ENCODE measurements around the gene LYPD4. TPM values are rescaled to one million over a fixed set of nuclear protein-coding genes. Genes with fewer than 3 reads are reported as not detected.

LYPD4 gene
- total RNA-seq, 1 experiment from 2014 or later, result not detected

- H3K27ac ChIP-seq (ENCODE audit: low read length), result no peak overlapping the region
- POLR2A ChIA-PET (ENCODE audit: unreplicated experiment), result no interaction called here
- H3K36me3 ChIP-seq (ENCODE audit: low read depth, low read length), result peaks cover 6% of the 10 kb centered on the region
- H3K4me2 ChIP-seq (ENCODE audit: low read length), result no peak overlapping the region
- TF ChIP-seq EZH2 (IDR thresholded peaks at IDR 0.05; ENCODE audit: low read length, unreplicated experiment) (no peak), EZH2phosphoT487 (IDR thresholded peaks at IDR 0.05; ENCODE audit: borderline replicate concordance, low read length) (no peak)
- TF ChIP-seq, protein P1, sequence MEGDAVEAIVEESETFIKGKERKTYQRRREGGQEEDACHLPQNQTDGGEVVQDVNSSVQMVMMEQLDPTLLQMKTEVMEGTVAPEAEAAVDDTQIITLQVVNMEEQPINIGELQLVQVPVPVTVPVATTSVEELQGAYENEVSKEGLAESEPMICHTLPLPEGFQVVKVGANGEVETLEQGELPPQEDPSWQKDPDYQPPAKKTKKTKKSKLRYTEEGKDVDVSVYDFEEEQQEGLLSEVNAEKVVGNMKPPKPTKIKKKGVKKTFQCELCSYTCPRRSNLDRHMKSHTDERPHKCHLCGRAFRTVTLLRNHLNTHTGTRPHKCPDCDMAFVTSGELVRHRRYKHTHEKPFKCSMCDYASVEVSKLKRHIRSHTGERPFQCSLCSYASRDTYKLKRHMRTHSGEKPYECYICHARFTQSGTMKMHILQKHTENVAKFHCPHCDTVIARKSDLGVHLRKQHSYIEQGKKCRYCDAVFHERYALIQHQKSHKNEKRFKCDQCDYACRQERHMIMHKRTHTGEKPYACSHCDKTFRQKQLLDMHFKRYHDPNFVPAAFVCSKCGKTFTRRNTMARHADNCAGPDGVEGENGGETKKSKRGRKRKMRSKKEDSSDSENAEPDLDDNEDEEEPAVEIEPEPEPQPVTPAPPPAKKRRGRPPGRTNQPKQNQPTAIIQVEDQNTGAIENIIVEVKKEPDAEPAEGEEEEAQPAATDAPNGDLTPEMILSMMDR (conservative IDR thresholded peaks at IDR 0.05; ENCODE audit: low read depth, low read length), result no peak
- no peaks in the 10 kb centered on the region for H3K27me3 ChIP-seq (ENCODE audit: low read length)
- ATAC-seq (no peak), DNase-seq (no peak)
- peaks cover 10% of the 10 kb centered on the region; the same call in 1 of the 2 replicates for H3K79me2 ChIP-seq (ENCODE audit: low read length)
- no peaks in the 10 kb centered on the region for H4K20me1 ChIP-seq (ENCODE audit: low read length)
- CTCF ChIA-PET, result no interaction called here
- H3K9ac ChIP-seq (ENCODE audit: low read length), result no peak overlapping the region
- intact Hi-C loops (cut with micrococcal nuclease), result no loop called here
- BruUV-seq (replicated peaks), result no TSS peak
- H3F3A ChIP-seq (ENCODE audit: low read length, unreplicated experiment), result no peaks in the 10 kb centered on the region
- no peak overlapping the region for H2AFZ ChIP-seq (ENCODE audit: low read length)
- peaks cover 10% of the 10 kb centered on the region for H3K4me1 ChIP-seq (ENCODE audit: insufficient read depth, low read length)
- no peaks in the 10 kb centered on the region for H3K9me3 ChIP-seq (ENCODE audit: low read length)
- H3K4me3 ChIP-seq (ENCODE audit: low read length), result no peak overlapping the region
- H3K9me2 ChIP-seq (replicated peaks; ENCODE audit: low read length), result no peaks in the 10 kb centered on the region
These were observed 47.9 kb upstream of the LYPD4 start for GRCh38 chr19:41892173-41892902.

DNA sequence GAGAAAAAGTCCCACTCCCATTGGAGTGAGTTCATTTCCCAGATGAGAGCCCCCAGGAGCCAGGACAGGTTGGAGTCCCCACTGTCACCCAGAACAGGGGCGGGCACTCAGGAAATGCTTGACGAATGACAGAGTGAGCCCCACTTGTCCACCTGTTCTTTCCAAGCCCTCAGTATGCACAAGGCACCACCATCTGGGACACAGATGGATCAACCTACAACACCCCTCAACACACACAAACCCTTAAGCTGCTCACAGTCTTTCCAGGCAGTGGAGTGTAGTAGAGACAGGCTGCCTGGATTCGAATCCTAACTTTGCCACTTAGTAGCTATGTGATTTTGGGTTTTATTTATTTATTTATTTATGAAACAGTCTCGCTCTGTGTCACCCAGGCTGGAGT lies 46.5 kb upstream of the LYPD4 start:
- BruUV-seq (replicated peaks), result no TSS peak
- H3K36me3 ChIP-seq (ENCODE audit: low read depth, low read length), result peaks cover 6% of the 10 kb centered on the region
- no peak overlapping the region for H3K27ac ChIP-seq (ENCODE audit: low read length)
- ATAC-seq (no peak), DNase-seq (no peak)
- H3K27me3 ChIP-seq (ENCODE audit: low read length), result no peaks in the 10 kb centered on the region
- H3K9ac ChIP-seq (ENCODE audit: low read length), result no peak overlapping the region
- TF ChIP-seq, protein P1 (conservative IDR thresholded peaks at IDR 0.05; ENCODE audit: low read depth, low read length), result no peak
- TF ChIP-seq EZH2 (IDR thresholded peaks at IDR 0.05; ENCODE audit: low read length, unreplicated experiment) (no peak), EZH2phosphoT487 (IDR thresholded peaks at IDR 0.05; ENCODE audit: borderline replicate concordance, low read length) (no peak)
- no peaks in the 10 kb centered on the region for H3F3A ChIP-seq (ENCODE audit: low read length, unreplicated experiment)
- no peaks in the 10 kb centered on the region for H4K20me1 ChIP-seq (ENCODE audit: low read length)
- no peak overlapping the region for H3K4me3 ChIP-seq (ENCODE audit: low read length)
- H3K9me2 ChIP-seq (replicated peaks; ENCODE audit: low read length), result no peaks in the 10 kb centered on the region
- intact Hi-C loops (cut with micrococcal nuclease), result no loop called here
- no peak overlapping the region for H3K4me2 ChIP-seq (ENCODE audit: low read length)
- H3K79me2 ChIP-seq (ENCODE audit: low read length), result peaks cover 23% of the 10 kb centered on the region
- H3K4me1 ChIP-seq (ENCODE audit: insufficient read depth, low read length), result peaks cover 24% of the 10 kb centered on the region
- H2AFZ ChIP-seq (ENCODE audit: low read length), result no peak overlapping the region
- H3K9me3 ChIP-seq (ENCODE audit: low read length), result no peaks in the 10 kb centered on the region
- ChIA-PET POLR2A (ENCODE audit: unreplicated experiment) (no interaction called here), CTCF (no interaction called here)

GRCh38 chr19:41889896-41890295 lies 45.4 kb upstream of the LYPD4 start:
- Histone ChIP-seq H3K4me3 (ENCODE audit: low read length) (no peak overlapping the region), H3K9me3 (ENCODE audit: low read length) (no peaks in the 10 kb centered on the region), H3K36me3 (ENCODE audit: low read depth, low read length) (peaks cover 6% of the 10 kb centered on the region), H3K9me2 (replicated peaks; ENCODE audit: low read length) (no peaks in the 10 kb centered on the region), H3K9ac (ENCODE audit: low read length) (no peak overlapping the region), H3K4me2 (ENCODE audit: low read length) (no peak overlapping the region), H3K27me3 (ENCODE audit: low read length) (no peaks in the 10 kb centered on the region), H2AFZ (ENCODE audit: low read length) (no peak overlapping the region), H3K4me1 (ENCODE audit: insufficient read depth, low read length) (peaks cover 31% of the 10 kb centered on the region), H3K27ac (ENCODE audit: low read length) (no peak overlapping the region), H3K79me2 (ENCODE audit: low read length) (peaks cover 31% of the 10 kb centered on the region), H3F3A (ENCODE audit: low read length, unreplicated experiment) (no peaks in the 10 kb centered on the region), H4K20me1 (ENCODE audit: low read length) (no peaks in the 10 kb centered on the region)
- ATAC-seq (no peak), DNase-seq (no peak)
- TF ChIP-seq, protein P1 (conservative IDR thresholded peaks at IDR 0.05; ENCODE audit: low read depth, low read length), result no peak
- no peak for TF ChIP-seq EZH2 (IDR thresholded peaks at IDR 0.05; ENCODE audit: low read length, unreplicated experiment)
- TF ChIP-seq EZH2phosphoT487 (IDR thresholded peaks at IDR 0.05; ENCODE audit: borderline replicate concordance, low read length), result no peak
- no TSS peak for BruUV-seq (replicated peaks)
- ChIA-PET POLR2A (ENCODE audit: unreplicated experiment) (no interaction called here), CTCF (no interaction called here)
- intact Hi-C loops (cut with micrococcal nuclease), result loop anchor here (5.0 kb wide), 2 partner anchors 47 to 67 kb away; partner anchors contain the start of gene RABAC1
